GM18951 (cell line): Measurements from ENCODE around the gene FRMD4B.

Experiments
- POLR2A ChIP-seq: IDR thresholded peaks from 4 replicates; pipeline ENCODE4 v1.6.1; 2011; ENCODE audit warnings: mild to moderate bottlenecking; ENCODE audit not compliant: insufficient read length, insufficient read depth; ENCODE audit errors: extremely low read depth
- in situ Hi-C: fragments of 300-500 bp; cut with MboI; formaldehyde crosslinking; loops from one replicate; pipeline ENCODE4 v1.12.0; 2022; ENCODE audit warnings: low sequenced_read_pairs, mixed read lengths, inconsistent platforms; ENCODE audit not compliant: unreplicated experiment

FRMD4B gene

DNA sequence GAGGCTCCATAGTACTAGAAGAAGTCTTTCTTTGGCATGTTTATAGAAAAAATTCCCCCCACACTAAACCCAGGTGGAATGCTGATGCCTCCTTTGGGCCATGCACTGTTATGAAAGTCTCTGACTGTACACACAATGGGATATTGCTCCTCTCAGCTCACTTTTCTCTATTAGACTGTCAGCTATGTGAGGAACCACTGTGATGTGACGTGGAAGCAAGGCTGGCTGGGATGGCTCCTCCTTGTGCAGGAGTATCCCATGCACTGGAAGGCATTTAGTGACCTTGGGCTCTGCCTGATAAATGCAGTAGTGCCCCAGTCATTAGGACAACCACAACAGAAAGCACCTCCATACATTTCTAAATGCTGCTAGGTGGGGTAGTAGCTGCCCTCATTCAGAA is 5.7 kb upstream of the FRMD4B start:
- in situ Hi-C loops, result no loop called here
- no peak for TF ChIP-seq POLR2A

- in situ Hi-C loops, result no loop called here
- TF ChIP-seq POLR2A, result no peak
Observed at GRCh38 chr3:69390771-69391170, 4.9 kb upstream of the FRMD4B start.

- in situ Hi-C loops, result no loop called here
- TF ChIP-seq POLR2A, result no peak
Observed at GRCh38 chr3:69389520-69390248, 3.8 kb upstream of the FRMD4B start.

DNA sequence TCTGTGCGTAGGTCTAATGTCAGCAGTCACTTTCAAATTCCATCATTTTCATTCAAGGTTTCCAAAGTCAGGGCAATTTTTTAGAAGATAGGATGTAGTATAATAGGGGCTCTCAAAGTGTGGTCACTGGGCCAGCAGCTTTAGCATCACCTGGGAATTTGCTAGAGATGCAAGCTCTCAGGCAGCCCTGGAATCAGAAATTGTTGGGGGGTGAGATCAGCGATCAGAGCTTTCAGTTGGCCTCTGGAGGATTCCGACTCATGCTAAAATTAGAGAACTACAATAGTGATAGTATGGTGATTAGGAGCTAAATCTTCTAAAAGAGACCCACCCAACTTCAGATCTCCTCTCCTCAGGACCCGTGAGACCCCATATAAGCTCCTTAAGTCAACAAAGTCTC is 2.4 kb upstream of the FRMD4B start:
- no peak for TF ChIP-seq POLR2A
- in situ Hi-C loops, result no loop called here

GRCh38 chr3:69386556-69387385 is 883 bp upstream of the FRMD4B start:
- no peak for TF ChIP-seq POLR2A
- in situ Hi-C loops, result no loop called here

DNA sequence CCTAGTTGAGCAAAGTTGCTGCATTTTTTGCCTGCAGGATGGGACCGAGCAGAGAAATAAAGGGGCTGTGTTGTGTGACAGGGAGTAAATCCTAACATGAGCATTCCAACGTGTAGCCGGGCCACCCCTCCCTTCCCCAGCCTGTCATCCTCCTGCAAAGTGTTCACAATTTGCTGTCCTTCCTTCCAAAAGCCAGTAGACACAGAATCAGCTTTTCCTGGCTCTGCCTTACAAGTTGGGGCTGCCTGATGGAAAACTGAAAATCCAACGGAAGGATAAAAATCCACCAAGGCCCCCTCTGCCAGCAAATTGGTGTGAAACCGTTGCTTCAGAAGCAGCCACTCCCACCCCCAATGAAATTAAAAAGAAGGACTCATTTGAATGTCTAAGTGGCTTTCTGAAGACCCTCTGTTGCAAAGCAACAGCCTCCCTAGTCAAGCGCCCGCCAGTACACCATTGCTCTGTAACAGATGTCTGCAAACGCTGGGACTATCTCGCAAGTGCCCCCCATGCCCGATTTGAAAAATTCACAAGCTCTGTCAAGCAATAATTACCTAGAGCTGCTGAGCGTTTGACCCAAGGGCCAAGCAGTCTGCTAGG is 665 bp downstream of the FRMD4B start:
- no peak for TF ChIP-seq POLR2A
- in situ Hi-C loops, result no loop called here

- in situ Hi-C loops, result no loop called here
- no peak for TF ChIP-seq POLR2A
Observed at GRCh38 chr3:69384326-69384725, 1.6 kb downstream of the FRMD4B start.

GRCh38 chr3:69379661-69380060 is 6.2 kb downstream of the FRMD4B start:
- in situ Hi-C loops, result no loop called here
- TF ChIP-seq POLR2A, result no peak

- no peak for TF ChIP-seq POLR2A
Observed at GRCh38 chr3:69378112-69378802, 7.6 kb downstream of the FRMD4B start.

GRCh38 chr3:69377262-69377661 is 8.6 kb downstream of the FRMD4B start:
- in situ Hi-C loops, result no loop called here
- TF ChIP-seq POLR2A, result no peak

More at GRCh38 chr3:69378112-69378802, 7.6 kb downstream of the FRMD4B start:
- in situ Hi-C loops, result no loop called here

GRCh38 chr3:69376731-69377130 is 9.2 kb downstream of the FRMD4B start:
- in situ Hi-C loops, result no loop called here
- no peak for TF ChIP-seq POLR2A

DNA sequence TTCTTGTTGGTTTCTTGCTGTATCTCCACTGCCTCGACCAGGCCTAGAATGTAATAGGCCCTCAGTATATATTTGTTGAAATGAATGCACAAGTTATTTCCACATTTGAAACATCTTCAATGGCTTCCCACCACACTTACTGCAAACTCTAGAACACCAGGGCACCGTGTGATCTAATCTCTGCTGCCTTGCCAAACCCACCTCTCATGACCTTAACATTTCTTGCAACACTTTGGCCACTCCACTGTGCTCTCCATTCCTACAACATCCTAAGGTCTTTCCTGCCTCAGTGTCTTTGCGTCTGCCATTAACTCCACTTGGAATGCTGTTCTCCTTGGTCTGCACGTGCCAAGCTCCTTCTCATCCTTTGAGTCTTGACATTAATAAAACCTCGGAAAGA is 14.1 kb downstream of the FRMD4B start:
- in situ Hi-C loops, result no loop called here
- TF ChIP-seq POLR2A, result no peak

- in situ Hi-C loops, result no loop called here
- no peak for TF ChIP-seq POLR2A
Observed at GRCh38 chr3:69370901-69371301, 15.0 kb downstream of the FRMD4B start.
